Left ventricle myocardium inferior (tissue), 1 donor: ENCODE data around the gene SYNPR. TPM values are rescaled to one million over a fixed set of nuclear protein-coding genes. Genes with fewer than 3 reads are reported as not detected.

Source experiments
- DNase-seq: peaks from one replicate; pipeline ENCODE4 v3.0.0-alpha.2; 2020
- H3K27ac ChIP-seq: fragments of 200-600 bp; replicated peaks from 2 replicates; pipeline ENCODE4 v1.8.0; 2021
- H3K27me3 ChIP-seq: fragments of 200-600 bp; 2 replicates; pipeline ENCODE4 v1.8.0; 2021; ENCODE audit warnings: low read depth
- H3K36me3 ChIP-seq: fragments of 200-600 bp; 2 replicates; pipeline ENCODE4 v1.8.0; 2021
- H3K4me1 ChIP-seq: fragments of 200-600 bp; 2 replicates; pipeline ENCODE4 v1.8.0; 2021
- H3K4me3 ChIP-seq: fragments of 200-600 bp; 2 replicates; pipeline ENCODE4 v1.8.0; 2021; ENCODE audit warnings: mild to moderate bottlenecking, moderate library complexity
- H3K9me3 ChIP-seq: fragments of 200-600 bp; replicated peaks from 2 replicates; pipeline ENCODE4 v1.8.0; 2021
- intact Hi-C: fragments of 100-400 bp; cut with micrococcal nuclease; formaldehyde crosslinking; loops from one replicate; pipeline ENCODE4 v1.11.0; 2022
- total RNA-seq: library from RNA; stranded (reverse); fragmentation: NEBNext Ultra II Directional; extraction: Animal tissue kit (Norgen Biotek cat#: 25700); gene quantifications from one replicate; pipeline ENCODE4 v1.2.1, GENCODE V29; 2021
- TF ChIP-seq, protein P1 (sequence below): fragments of 200-600 bp; IDR thresholded peaks from 2 replicates; pipeline ENCODE4 v1.8.0; 2021; ENCODE audit warnings: antibody characterized with exemption, mild to moderate bottlenecking, borderline replicate concordance
- donor health status: DM: no; HTN: yes; CAD: no; lungs with severe emphysema.

The SYNPR gene
- total RNA-seq, 1 donor from 2014 or later: 0.93 TPM

DNA sequence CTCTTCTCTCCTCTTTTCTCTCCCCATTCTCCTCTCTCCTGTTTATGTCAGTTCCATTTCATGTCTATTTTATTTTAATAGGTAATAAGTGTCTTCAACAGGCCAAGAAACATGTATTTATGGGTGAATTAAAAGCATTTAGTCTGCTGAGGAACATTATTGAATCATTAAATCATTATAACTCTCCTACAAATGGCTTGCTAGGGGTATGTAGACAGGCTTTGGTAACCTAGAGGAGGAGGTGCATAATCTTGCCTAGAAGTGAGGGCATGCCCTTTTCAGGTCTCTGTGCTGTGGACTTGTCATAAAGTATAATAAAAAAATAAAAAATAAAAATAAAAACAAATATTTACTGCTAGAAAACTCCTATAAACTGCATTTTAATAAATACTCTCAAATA is 285.5 kb downstream of the SYNPR start:
- intact Hi-C loops: no loop called here
- peaks cover 9% of the 10 kb centered on the region for H3K27me3 ChIP-seq
- no peaks in the 10 kb centered on the region for H3K9me3 ChIP-seq
- DNase-seq: no peak
- no peaks in the 10 kb centered on the region for H3K4me1 ChIP-seq
- H3K36me3 ChIP-seq: no peaks in the 10 kb centered on the region
- H3K27ac ChIP-seq: no peak overlapping the region
- TF ChIP-seq, protein P1, sequence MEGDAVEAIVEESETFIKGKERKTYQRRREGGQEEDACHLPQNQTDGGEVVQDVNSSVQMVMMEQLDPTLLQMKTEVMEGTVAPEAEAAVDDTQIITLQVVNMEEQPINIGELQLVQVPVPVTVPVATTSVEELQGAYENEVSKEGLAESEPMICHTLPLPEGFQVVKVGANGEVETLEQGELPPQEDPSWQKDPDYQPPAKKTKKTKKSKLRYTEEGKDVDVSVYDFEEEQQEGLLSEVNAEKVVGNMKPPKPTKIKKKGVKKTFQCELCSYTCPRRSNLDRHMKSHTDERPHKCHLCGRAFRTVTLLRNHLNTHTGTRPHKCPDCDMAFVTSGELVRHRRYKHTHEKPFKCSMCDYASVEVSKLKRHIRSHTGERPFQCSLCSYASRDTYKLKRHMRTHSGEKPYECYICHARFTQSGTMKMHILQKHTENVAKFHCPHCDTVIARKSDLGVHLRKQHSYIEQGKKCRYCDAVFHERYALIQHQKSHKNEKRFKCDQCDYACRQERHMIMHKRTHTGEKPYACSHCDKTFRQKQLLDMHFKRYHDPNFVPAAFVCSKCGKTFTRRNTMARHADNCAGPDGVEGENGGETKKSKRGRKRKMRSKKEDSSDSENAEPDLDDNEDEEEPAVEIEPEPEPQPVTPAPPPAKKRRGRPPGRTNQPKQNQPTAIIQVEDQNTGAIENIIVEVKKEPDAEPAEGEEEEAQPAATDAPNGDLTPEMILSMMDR: no peak
- H3K4me3 ChIP-seq: no peak overlapping the region

DNA sequence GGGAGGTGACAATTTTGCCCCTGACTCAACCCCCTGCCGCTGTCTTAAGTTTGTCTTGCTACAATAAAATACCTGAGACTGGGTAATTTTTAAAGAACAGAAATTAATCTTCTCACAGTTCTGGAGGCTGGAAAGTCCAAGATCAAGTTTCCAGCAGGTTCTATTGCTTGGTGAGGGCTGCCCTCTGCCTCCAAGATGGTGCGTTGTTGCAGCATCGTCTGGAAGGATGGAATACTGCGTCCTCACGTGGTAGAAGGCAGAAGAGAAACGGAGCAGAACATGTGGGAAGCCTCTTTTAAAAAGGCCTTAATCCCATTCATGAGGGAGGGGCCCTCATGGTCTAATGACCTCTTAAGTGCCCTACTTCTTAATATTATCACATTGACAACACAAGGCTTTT is 287.1 kb downstream of the SYNPR start:
- no peaks in the 10 kb centered on the region for H3K4me1 ChIP-seq
- no peak overlapping the region for H3K27ac ChIP-seq
- no peaks in the 10 kb centered on the region for H3K36me3 ChIP-seq
- H3K9me3 ChIP-seq: no peaks in the 10 kb centered on the region
- TF ChIP-seq, protein P1: no peak
- H3K27me3 ChIP-seq: peaks cover 19% of the 10 kb centered on the region
- intact Hi-C loops: no loop called here
- H3K4me3 ChIP-seq: no peak overlapping the region
- DNase-seq: no peak

DNA sequence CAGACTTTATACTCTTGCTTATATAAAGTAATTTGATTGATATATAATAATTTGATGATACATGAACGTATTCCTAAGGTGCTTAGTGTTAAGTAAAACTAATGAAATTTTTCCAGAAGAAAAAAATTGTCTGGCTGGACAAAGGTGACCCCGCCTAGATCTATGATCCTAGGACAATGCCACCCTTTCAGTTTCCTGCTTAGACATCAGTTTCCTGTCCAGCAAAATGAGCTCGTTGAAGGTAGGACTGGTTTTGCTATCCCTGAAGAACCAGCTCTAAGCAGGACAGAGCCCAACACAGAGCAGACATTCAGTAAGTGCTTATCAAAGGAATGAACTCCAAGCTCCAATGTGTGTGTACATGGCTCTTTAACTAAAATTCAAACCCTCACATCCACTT is 293.6 kb downstream of the SYNPR start:
- no peak overlapping the region for H3K4me3 ChIP-seq
- H3K27me3 ChIP-seq: peaks cover 13% of the 10 kb centered on the region
- TF ChIP-seq, protein P1: no peak
- no peak overlapping the region for H3K27ac ChIP-seq
- H3K9me3 ChIP-seq: no peaks in the 10 kb centered on the region
- no peaks in the 10 kb centered on the region for H3K4me1 ChIP-seq
- no peaks in the 10 kb centered on the region for H3K36me3 ChIP-seq
- intact Hi-C loops: no loop called here
- no peak for DNase-seq

DNA sequence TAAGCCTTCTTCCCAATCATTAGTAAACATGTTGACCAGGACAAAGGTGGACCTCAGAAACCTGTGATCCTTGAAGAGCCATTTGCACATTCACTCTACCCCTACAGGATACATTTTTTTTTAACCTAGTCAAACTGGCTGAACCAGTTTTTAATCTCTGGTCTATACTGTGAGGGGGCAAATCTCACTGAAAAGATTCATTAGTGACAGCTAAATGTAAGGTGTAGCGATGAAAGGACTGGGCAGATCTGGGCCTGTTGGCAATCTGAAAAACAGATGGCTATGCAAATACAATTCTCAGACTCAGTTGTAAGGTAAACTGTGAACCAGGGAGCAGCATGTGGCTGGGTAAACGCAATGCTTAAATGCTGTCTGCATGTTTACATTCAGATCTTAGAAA is 298.7 kb downstream of the SYNPR start:
- Histone ChIP-seq H3K4me3 (no peak overlapping the region), H3K27me3 (no peaks in the 10 kb centered on the region), H3K4me1 (no peaks in the 10 kb centered on the region), H3K36me3 (no peaks in the 10 kb centered on the region), H3K27ac (no peak overlapping the region), H3K9me3 (no peaks in the 10 kb centered on the region)
- TF ChIP-seq, protein P1: no peak
- no peak for DNase-seq
- intact Hi-C loops: no loop called here

DNA sequence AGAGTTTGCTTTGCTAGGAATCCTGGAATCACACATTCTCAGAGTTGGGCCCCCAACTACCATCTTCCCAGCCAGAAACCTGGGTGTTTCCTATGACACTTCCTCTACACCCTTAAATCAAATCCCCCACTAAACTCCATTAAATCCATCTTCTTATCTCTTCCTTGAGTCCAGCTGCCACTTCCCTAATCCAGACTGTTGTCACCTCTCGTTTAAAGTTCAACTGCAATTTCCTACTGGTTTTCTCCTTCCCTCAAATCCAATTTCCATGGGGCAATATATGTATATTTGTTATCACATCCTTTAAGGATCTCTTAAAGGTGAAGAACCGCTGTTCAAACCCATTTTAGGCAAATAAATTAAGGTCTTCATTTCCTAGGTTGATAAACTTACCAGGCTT is 300.8 kb downstream of the SYNPR start:
- DNase-seq: no peak
- Histone ChIP-seq H3K36me3 (no peaks in the 10 kb centered on the region), H3K4me1 (no peaks in the 10 kb centered on the region), H3K27ac (no peak overlapping the region), H3K4me3 (no peak overlapping the region), H3K9me3 (no peaks in the 10 kb centered on the region), H3K27me3 (no peaks in the 10 kb centered on the region)
- TF ChIP-seq, protein P1: no peak
- intact Hi-C loops: no loop called here

DNA sequence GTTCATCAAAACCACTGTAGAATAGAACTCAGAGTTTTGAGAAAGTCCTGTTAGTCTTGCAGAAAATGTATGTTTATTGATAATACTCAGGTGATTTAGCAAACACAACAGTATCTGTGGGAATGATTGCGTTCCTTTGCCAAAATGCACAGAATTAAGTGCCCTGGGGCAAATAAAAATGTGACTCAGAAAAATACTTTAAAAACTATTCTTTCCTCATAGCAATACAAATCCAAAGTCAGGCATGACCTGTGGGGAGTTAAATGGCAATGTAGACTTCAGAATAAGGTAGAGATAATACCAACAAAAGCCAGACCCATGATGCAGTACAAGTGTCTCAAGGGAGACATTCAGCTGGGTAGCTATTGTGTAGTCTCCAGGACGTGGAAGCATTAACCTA is 302.0 kb downstream of the SYNPR start:
- intact Hi-C loops: no loop called here
- Histone ChIP-seq H3K4me3 (no peak overlapping the region), H3K27ac (no peak overlapping the region), H3K36me3 (no peaks in the 10 kb centered on the region), H3K4me1 (no peaks in the 10 kb centered on the region), H3K27me3 (no peaks in the 10 kb centered on the region), H3K9me3 (no peaks in the 10 kb centered on the region)
- TF ChIP-seq, protein P1: no peak
- DNase-seq: no peak
